ENCODE data around the gene RER1.

DNA sequence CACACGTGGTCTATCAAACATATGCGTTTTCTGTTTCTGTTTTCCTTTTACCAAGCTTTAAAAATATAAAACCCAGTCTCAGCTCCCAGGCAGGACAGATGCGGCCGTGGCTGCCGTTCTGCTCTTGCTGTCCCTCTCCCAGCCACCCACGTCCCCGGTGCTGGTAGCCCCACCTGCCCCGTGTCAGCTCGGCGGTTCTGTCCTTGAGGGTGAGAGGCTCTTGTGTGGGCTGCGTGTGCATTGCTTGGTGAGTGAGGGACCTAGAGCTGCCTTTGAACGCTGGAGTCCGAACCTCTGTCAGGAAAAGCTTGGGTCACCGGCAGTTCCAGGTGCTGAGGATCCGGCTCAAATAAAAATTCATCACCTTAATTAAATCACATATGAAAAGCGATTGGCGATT lies 4.4 kb downstream of the RER1 start:
- TF ChIP-seq EZH2 (optimal IDR thresholded peaks at IDR 0.05; ENCODE audit: low read depth, low read length) (no peak), EZH2phosphoT487 (IDR thresholded peaks at IDR 0.05; ENCODE audit: low read length) (no peak)
- TF ChIP-seq, protein P1, sequence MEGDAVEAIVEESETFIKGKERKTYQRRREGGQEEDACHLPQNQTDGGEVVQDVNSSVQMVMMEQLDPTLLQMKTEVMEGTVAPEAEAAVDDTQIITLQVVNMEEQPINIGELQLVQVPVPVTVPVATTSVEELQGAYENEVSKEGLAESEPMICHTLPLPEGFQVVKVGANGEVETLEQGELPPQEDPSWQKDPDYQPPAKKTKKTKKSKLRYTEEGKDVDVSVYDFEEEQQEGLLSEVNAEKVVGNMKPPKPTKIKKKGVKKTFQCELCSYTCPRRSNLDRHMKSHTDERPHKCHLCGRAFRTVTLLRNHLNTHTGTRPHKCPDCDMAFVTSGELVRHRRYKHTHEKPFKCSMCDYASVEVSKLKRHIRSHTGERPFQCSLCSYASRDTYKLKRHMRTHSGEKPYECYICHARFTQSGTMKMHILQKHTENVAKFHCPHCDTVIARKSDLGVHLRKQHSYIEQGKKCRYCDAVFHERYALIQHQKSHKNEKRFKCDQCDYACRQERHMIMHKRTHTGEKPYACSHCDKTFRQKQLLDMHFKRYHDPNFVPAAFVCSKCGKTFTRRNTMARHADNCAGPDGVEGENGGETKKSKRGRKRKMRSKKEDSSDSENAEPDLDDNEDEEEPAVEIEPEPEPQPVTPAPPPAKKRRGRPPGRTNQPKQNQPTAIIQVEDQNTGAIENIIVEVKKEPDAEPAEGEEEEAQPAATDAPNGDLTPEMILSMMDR (IDR thresholded peaks at IDR 0.05; ENCODE audit: low read length) = no peak
